ENCODE results near the gene IL18BP.
A peak's percentile ranks its signal among the peaks of the same experiment; 100 is the strongest.

IL18BP gene

GRCh38 chr11:72013765-72014711 is 15.3 kb downstream of the IL18BP start:
- DNase-seq = no peak

GRCh38 chr11:72014761-72015320 is 16.1 kb downstream of the IL18BP start:
- no peak for DNase-seq

GRCh38 chr11:72015511-72016061 is 16.9 kb downstream of the IL18BP start:
- DNase-seq = no peak

GRCh38 chr11:72018171-72018570 is 19.5 kb downstream of the IL18BP start:
- no peak for DNase-seq

GRCh38 chr11:72023335-72023734 is 24.6 kb downstream of the IL18BP start:
- DNase-seq = no peak

- no peak for DNase-seq
Measured at GRCh38 chr11:72024069-72024754, 25.5 kb downstream of the IL18BP start.

- no peak for DNase-seq
Measured at GRCh38 chr11:72026090-72026489, 27.4 kb downstream of the IL18BP start.

- no peak for DNase-seq
Measured at GRCh38 chr11:72030472-72031045, 31.9 kb downstream of the IL18BP start.

- no peak for DNase-seq
Measured at GRCh38 chr11:72036687-72037086, 38.0 kb downstream of the IL18BP start.

GRCh38 chr11:72037554-72038311 is 39.0 kb downstream of the IL18BP start:
- DNase-seq = no peak

GRCh38 chr11:72038491-72038890 is 39.8 kb downstream of the IL18BP start:
- DNase-seq = no peak

GRCh38 chr11:72039031-72039855 is 40.5 kb downstream of the IL18BP start:
- no peak for DNase-seq

GRCh38 chr11:72039856-72040401 is 41.2 kb downstream of the IL18BP start:
- DNase-seq = no peak

GRCh38 chr11:72040491-72041363 is 42.0 kb downstream of the IL18BP start:
- peak; percentile 68 for DNase-seq

- no peak for DNase-seq
Measured at GRCh38 chr11:72041364-72042063, 42.8 kb downstream of the IL18BP start.

GRCh38 chr11:72042064-72042745 is 43.5 kb downstream of the IL18BP start:
- DNase-seq = no peak

- no peak for DNase-seq
Measured at GRCh38 chr11:72045849-72046248, 47.1 kb downstream of the IL18BP start.

- no peak for DNase-seq
Measured at GRCh38 chr11:72048766-72049460, 50.2 kb downstream of the IL18BP start.

Data from activated CD4-positive, alpha-beta T cell treated with anti-CD3 and anti-CD28 coated beads for 1 hour (primary cell).